Effector memory CD8-positive, alpha-beta T cell (primary cell): ENCODE measurements around the gene LIFR.
A peak's percentile ranks its signal among the peaks of the same experiment; 100 is the strongest.

Source experiments
- ATAC-seq: fragments of 150-1000 bp; cut with Tn5 transposase; replicated peaks from 2 replicates; pipeline ENCODE4 v1.10.0; 2021; ENCODE audit warnings: mild to moderate bottlenecking, moderate library complexity
- DNase-seq, 3 experiments: peaks; one replicate each; pipeline ENCODE4 v3.0.0; 2021
- H3K27ac Mint-ChIP-seq, 2 donors: one replicate each; pipeline ENCODE4 v1.8.0; 2022; ENCODE audit warnings: mild to moderate bottlenecking in 2 of 2, mixed read lengths in 2 of 2, moderate library complexity in 2 of 2
- H3K27me3 Mint-ChIP-seq, 2 donors: one replicate each; pipeline ENCODE4 v1.8.0; 2022; ENCODE audit warnings: mixed read lengths in 2 of 2
- H3K36me3 Mint-ChIP-seq: one replicate; pipeline ENCODE4 v1.8.0; 2022; ENCODE audit warnings: mild to moderate bottlenecking, moderate library complexity, mixed read lengths; ENCODE audit not compliant: insufficient read depth
- H3K4me1 Mint-ChIP-seq, 2 donors: one replicate each; pipeline ENCODE4 v1.8.0; 2022; ENCODE audit warnings: low read depth in 2 of 2, mixed read lengths in 2 of 2
- H3K4me3 Mint-ChIP-seq, 2 donors: one replicate each; pipeline ENCODE4 v1.8.0; 2022; ENCODE audit warnings: mild to moderate bottlenecking in 2 of 2, mixed read lengths in 2 of 2, moderate library complexity in 2 of 2
- H3K9me3 Mint-ChIP-seq, 2 donors: one replicate each; pipeline ENCODE4 v1.8.0; 2022; ENCODE audit warnings: mixed read lengths in 2 of 2

Gene LIFR

DNA sequence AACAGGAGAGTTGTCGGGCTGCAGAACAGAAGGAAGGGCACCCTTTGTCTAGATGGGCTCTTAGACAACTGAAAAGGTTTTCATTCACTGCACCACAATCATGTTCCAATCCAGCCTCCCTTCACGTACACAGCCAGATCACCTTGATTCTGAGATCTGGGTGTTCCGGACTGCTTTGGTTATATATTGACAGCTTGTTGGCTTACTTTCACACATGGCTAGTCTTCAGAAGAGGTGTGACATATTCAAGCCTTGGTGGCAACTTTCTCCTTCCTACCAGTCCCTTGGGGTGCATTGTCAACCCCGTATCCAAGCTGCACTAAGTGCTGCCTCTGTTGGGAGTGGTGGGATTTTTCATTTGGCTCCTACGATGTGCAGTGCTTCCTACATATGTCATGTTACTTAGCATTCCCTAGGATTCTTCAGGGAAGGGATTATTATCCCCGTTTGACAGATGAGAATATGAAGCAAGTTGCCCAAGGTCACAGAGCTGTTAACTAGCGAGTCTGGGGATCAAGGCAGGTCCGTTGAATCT lies 100.6 kb downstream of the LIFR start:
- no peaks in the 10 kb centered on the region for H3K9me3 Mint-ChIP-seq
- H3K27me3 Mint-ChIP-seq = peaks cover 59 to 77% of the 10 kb centered on the region in 2 donors
- peaks cover 7% of the 10 kb centered on the region for H3K36me3 Mint-ChIP-seq
- peak; percentile 9 to 12 (median 10) for DNase-seq
- peaks cover 28 to 42% of the 10 kb centered on the region in 2 donors for H3K4me1 Mint-ChIP-seq
- peak overlapping the region; percentile 51 to 60 for H3K4me3 Mint-ChIP-seq
- H3K27ac Mint-ChIP-seq = peak overlapping the region in 1 of 2 donors; percentile 48
- ATAC-seq = peak; percentile 60

DNA sequence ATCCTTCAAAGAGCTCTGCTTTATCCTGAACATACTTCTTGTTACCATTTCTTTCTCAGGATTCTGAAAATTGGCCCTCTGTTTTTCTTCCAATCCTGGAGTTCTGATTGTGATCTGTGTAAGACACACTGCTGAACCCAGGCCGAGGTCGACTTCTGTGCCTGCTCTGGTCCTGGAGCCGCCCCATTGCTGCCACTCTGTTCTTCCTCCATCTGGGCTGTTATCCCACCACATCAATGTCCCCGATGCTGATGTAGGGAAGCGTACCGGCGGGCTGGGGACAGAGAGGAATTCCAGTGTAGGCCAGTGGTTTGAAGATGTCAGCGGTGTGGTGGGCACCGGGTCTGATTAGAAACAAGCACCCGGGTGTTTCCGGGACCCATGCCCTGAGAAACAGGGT lies 102.5 kb downstream of the LIFR start:
- ATAC-seq (no peak), DNase-seq (no peak)
- peak overlapping the region; percentile 60 to 67 for H3K4me3 Mint-ChIP-seq
- peaks cover 7% of the 10 kb centered on the region for H3K36me3 Mint-ChIP-seq
- H3K4me1 Mint-ChIP-seq = peaks cover 30 to 47% of the 10 kb centered on the region in 2 donors
- H3K27me3 Mint-ChIP-seq = peaks cover 61 to 77% of the 10 kb centered on the region in 2 donors
- H3K9me3 Mint-ChIP-seq = no peaks in the 10 kb centered on the region
- H3K27ac Mint-ChIP-seq = peak overlapping the region; percentile 74 to 85

DNA sequence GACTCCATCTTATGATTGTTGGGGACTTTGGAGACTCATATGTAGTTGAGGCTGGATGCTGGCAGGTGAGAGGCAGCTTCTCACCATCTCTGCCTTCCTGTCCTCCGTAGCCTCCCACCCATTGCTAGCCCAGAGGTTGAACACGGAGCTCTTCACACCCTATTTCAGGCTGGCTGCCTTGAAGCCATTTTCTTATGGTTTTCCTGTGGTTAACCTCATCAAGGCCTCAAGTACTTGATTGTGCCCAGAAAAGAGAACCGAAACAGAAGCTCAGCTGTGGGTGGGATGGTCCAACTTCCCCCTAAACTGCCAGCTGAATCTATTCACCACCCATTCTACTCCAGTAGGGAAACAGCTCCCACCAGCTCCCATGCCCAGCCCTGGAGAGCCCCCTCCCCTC lies 102.9 kb downstream of the LIFR start:
- H3K27me3 Mint-ChIP-seq = peaks cover 61 to 77% of the 10 kb centered on the region in 2 donors
- peak; percentile 55 to 56 (median 56) for DNase-seq
- H3K9me3 Mint-ChIP-seq = no peaks in the 10 kb centered on the region
- H3K4me1 Mint-ChIP-seq = peaks cover 30 to 47% of the 10 kb centered on the region in 2 donors
- H3K4me3 Mint-ChIP-seq = peak overlapping the region; percentile 60 to 67
- peak; percentile 94 for ATAC-seq
- H3K27ac Mint-ChIP-seq = peak overlapping the region; percentile 74 to 85
- peaks cover 7% of the 10 kb centered on the region for H3K36me3 Mint-ChIP-seq

DNA sequence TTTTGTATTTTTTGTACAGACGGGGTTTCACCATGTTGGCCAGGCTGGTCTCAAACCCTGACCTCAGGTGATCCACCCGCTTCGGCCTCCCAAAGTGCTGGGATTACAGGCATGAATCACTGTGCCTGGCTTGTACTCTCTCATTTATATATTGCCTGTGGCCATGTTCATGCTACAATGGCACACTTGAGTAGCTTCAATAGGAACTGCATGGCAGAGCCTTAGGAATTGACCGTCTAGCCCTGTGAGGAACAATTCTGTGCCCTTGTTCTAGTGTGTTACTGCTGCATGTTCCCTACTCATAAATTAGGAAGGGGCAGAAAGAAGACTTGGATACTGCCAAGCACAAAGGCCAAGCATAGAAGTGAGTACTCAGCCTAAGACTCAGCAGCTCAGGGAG lies 104.2 kb downstream of the LIFR start:
- DNase-seq = no peak
- Mint-ChIP-seq H3K27ac (no peak overlapping the region), H3K27me3 (peaks cover 63 to 79% of the 10 kb centered on the region in 2 donors), H3K9me3 (no peaks in the 10 kb centered on the region), H3K4me3 (no peak overlapping the region), H3K36me3 (peaks cover 7% of the 10 kb centered on the region), H3K4me1 (peaks cover 30 to 47% of the 10 kb centered on the region in 2 donors)
- ATAC-seq = no peak

DNA sequence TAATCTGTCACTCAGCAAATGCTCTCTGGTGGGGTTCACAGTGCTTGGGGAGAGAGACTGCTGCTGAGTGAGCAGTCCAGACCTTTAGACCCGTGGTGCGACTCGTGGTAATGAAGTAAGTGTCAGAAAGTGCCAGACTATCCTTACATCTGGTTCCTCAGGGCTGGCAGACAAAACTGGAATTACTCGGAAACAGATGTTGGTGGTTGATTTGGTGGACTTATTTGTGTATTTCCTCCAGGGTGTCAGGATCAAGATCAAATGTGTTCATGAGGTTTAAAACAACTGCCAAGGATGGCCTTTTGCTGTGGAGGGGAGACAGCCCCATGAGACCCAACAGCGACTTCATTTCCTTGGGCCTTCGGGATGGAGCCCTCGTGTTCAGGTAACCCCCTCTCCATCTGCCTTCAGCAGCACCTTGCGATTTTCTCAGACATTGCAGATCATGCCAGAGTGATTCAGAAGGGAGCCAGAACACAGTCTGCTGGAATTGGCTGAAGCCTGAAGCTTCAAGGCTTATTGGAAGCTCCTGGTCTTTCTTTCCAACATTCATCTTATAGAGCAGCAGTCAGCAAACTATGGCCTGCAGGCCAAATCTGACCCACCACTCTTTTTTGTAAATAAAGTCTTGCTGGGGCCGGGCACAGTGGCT lies 105.2 kb downstream of the LIFR start:
- Mint-ChIP-seq H3K27ac (no peak overlapping the region), H3K4me1 (peaks cover 30 to 50% of the 10 kb centered on the region in 2 donors), H3K9me3 (no peaks in the 10 kb centered on the region), H3K27me3 (peaks cover 63 to 79% of the 10 kb centered on the region in 2 donors), H3K36me3 (peaks cover 7% of the 10 kb centered on the region), H3K4me3 (no peak overlapping the region)
- no peak for DNase-seq
- ATAC-seq = no peak

DNA sequence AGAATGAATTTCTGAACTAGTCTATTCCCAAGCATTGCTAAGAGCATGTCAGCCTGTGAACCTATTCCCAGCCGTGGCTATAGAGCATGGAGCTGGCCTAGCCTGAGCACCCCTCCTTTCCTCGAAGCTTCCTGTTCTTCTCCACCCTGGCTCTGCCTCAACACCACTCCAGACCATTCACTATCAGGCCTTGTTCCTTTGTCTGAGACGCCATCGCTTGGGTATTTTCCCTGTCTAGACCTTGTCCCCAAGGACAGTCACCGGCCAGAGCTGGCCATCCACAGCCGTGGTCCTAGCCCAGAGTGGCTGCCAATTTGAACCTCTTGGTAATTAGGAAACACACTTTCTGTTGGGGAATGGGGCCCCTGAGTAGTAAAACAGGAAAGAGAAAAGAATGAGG lies 105.8 kb downstream of the LIFR start:
- Mint-ChIP-seq H3K27me3 (peaks cover 62 to 79% of the 10 kb centered on the region in 2 donors), H3K9me3 (no peaks in the 10 kb centered on the region), H3K4me3 (no peak overlapping the region), H3K36me3 (peaks cover 7% of the 10 kb centered on the region), H3K4me1 (peaks cover 26 to 46% of the 10 kb centered on the region in 2 donors), H3K27ac (no peak overlapping the region)
- no peak for ATAC-seq
- no peak for DNase-seq

DNA sequence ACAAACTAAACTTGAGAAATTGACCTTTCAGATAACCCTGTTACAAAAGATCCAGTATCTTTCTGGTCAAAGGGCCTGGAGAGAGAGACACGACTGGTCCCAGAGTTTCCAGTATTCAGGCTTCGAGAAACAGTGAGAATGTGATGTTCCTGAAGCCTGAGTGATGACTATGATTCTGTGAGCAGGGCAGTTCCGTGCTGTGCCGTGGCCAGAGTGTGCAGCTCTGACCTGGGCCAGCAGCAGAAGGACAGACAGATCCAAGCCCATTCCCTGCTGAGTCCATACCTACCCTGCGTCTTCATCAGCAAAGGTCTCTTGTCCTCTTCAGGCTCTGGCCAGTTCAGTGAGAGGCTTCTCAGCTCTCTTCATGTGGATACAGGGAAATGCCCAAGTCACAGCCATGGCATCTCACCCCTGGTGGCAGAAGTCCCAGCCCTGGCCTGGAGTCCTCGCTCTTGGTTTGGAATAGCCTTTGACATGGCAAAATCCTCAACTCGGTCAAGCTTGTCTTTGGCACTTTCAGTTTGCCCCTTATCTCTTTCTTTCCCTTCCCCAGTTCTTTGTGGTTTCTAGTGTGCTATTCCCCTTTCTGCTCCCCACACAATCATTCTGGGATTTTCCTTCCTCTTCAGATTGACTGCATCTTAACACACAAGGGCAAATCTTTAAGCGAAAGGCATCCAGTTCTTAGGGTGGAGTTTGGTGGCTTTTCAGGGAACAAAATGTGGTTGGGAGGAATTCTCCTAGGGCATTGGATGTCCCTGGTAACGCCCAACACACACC lies 107.7 kb downstream of the LIFR start:
- Mint-ChIP-seq H3K4me1 (peaks cover 14 to 29% of the 10 kb centered on the region in 2 donors), H3K27ac (no peak overlapping the region), H3K4me3 (no peak overlapping the region), H3K27me3 (peaks cover 57 to 80% of the 10 kb centered on the region in 2 donors), H3K9me3 (no peaks in the 10 kb centered on the region), H3K36me3 (peaks cover 3% of the 10 kb centered on the region)
- ATAC-seq = no peak
- DNase-seq = no peak

DNA sequence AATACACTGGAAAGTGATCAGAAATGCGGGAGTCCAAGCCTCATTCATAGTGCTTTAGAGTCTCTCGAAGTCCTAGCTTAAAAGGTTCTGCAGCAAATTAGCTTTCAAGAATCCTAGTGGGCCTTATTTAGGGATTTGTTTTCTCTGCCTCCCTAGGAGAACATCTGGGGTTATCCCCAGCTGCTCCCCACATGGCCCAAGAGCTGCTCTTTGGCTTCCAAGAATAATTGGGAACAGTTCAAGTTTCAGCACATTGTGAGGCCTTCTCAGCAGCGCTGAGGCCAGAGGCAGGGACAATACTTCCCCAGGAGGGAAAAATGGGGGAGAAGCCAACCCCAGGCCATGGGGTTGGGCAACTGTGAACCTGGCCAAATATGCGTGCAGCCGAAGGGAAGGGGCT lies 108.7 kb downstream of the LIFR start:
- Mint-ChIP-seq H3K9me3 (no peaks in the 10 kb centered on the region), H3K4me3 (no peak overlapping the region), H3K27ac (no peak overlapping the region), H3K27me3 (peaks cover 57 to 75% of the 10 kb centered on the region in 2 donors), H3K36me3 (no peaks in the 10 kb centered on the region), H3K4me1 (peaks cover 5 to 20% of the 10 kb centered on the region in 2 donors)
- ATAC-seq (no peak), DNase-seq (no peak)

DNA sequence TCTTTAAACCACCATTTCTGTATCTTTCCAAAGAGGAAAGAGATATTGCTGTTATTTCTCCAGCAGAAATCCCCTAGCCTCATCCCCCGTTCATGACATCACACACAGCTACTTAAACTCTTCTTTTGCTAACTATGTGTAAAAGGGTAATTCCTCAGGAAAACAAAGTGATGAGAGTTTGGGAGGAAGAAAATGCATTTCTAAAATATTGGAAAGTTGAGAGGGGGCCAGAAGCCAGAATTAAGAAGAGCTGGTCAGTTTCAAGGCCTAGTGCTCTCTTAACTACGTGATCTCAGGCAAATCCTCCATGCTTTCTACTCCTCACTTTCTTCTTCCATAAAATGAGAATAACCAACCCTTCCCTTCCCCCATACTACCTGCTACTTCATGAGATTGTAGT lies 109.4 kb downstream of the LIFR start:
- H3K4me3 Mint-ChIP-seq = no peak overlapping the region
- no peak overlapping the region for H3K27ac Mint-ChIP-seq
- H3K9me3 Mint-ChIP-seq = no peaks in the 10 kb centered on the region
- DNase-seq (no peak), ATAC-seq (no peak)
- peaks cover 53 to 67% of the 10 kb centered on the region in 2 donors for H3K27me3 Mint-ChIP-seq
- no peaks in the 10 kb centered on the region for H3K36me3 Mint-ChIP-seq
- peaks cover 2 to 13% of the 10 kb centered on the region in 2 donors for H3K4me1 Mint-ChIP-seq

DNA sequence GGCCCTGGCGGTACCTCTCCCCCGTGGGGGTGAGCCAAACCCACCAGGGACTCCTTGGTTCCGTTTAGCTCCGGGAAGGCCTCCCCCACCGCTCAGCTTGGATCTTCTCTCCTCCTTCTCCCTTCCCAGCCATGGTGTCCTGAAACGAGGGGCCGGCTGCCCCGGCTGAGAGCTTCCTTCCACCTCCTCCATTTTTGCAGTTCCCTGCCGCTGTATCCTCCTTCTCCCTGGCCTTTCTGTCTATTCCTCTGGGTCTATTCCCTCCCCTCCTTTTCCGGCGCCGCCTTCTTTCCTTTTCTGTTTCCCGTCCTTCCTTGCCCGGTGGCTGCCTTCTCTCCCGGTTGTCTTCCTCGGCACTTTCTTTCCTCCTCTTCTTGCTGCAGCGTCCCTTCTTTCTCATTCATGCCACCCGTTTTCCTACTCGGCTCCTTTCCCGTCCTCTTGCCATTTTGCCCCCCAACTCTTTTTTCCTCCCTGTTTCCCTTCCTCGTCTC lies 110.4 kb downstream of the LIFR start:
- H3K27ac Mint-ChIP-seq = no peak overlapping the region
- ATAC-seq = no peak
- H3K9me3 Mint-ChIP-seq = no peaks in the 10 kb centered on the region
- no peak for DNase-seq
- no peaks in the 10 kb centered on the region for H3K36me3 Mint-ChIP-seq
- no peak overlapping the region for H3K4me3 Mint-ChIP-seq
- H3K4me1 Mint-ChIP-seq = peaks cover 2 to 12% of the 10 kb centered on the region in 2 donors
- peaks cover 48 to 70% of the 10 kb centered on the region in 2 donors for H3K27me3 Mint-ChIP-seq

DNA sequence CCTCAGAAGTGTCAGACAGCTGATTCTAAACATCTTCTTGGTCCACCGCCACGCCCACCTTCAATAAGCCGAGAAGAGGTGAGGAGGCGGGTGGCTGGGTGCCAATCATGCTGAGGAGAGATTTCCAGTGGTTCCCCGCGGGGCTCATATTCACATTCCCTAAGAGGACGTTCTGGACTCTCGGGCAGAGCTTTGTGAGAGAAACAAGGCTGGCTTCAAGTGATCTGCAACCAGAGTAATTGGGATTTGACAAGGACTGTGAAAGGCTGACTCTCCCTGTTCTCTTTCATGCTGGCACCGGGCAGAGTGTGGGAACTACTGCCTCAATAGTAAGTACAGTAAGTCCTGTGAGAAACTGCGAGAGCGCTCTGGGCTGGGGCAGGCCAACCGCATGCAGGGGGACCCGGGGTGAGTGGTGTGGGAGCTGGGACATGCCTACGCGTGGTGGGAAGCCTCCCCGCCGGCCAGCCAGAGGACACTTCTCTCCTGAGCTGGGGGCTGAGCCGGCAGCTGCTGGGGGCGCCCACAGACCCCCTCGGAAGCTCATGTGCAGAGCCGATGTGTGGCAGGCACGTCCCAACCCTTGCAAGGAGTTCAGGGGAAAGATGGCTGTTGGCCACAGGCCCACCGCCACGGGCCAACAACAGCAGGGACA lies 110.9 kb downstream of the LIFR start:
- ATAC-seq = no peak
- Mint-ChIP-seq H3K4me3 (no peak overlapping the region), H3K27me3 (peaks cover 43 to 70% of the 10 kb centered on the region in 2 donors), H3K36me3 (no peaks in the 10 kb centered on the region), H3K9me3 (no peaks in the 10 kb centered on the region), H3K27ac (no peak overlapping the region), H3K4me1 (peaks cover 0 to 6% of the 10 kb centered on the region in 2 donors)
- no peak for DNase-seq

DNA sequence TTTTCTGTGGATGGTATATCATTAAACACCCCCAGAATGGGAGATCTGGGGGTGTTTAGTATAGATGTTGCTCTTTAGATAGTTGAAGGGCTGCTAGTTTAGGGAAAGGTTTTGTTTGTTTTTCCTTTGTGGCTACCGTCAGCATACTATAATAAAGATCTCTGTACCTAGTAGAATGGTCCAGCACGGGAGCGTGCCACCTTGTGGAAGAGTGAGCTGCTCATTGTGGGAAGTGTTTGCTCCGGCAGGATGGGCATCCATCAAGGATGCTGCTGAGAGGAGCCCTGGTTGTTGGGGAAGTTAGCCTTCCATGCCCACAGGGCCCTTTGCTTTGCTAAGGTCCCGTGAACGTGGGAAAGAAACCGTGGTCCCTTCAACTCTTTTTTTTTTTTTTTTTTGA lies 113.1 kb downstream of the LIFR start:
- Mint-ChIP-seq H3K9me3 (no peaks in the 10 kb centered on the region), H3K27ac (no peak overlapping the region), H3K36me3 (no peaks in the 10 kb centered on the region)

DNA sequence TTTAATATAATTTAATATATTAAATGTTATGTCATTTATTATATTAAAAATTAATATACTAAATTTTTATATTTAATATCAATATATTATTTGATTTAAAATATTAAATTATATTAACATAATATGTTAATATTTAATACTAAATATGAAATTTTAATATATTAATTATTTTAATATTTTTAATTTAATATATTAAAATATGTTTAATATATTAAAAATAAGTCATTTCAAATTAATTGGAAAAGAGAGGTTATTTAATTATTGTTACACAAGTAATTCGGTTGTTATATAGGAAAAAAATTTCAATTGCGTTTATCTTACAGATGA lies 114.2 kb downstream of the LIFR start:
- Mint-ChIP-seq H3K27me3 (peaks cover 25 to 61% of the 10 kb centered on the region in 2 donors), H3K4me3 (no peak overlapping the region), H3K36me3 (no peaks in the 10 kb centered on the region), H3K4me1 (peaks cover 0 to 5% of the 10 kb centered on the region in 2 donors), H3K9me3 (no peaks in the 10 kb centered on the region), H3K27ac (no peak overlapping the region)
- ATAC-seq (no peak), DNase-seq (no peak)

More for the DNA sequence above, 113.1 kb downstream of the LIFR start:
- DNase-seq = no peak
- Mint-ChIP-seq H3K27me3 (peaks cover 32 to 69% of the 10 kb centered on the region in 2 donors), H3K4me1 (peaks cover 0 to 5% of the 10 kb centered on the region in 2 donors), H3K4me3 (no peak overlapping the region)
- ATAC-seq = no peak
